ENCODE results near the gene AZU1. TPM values are rescaled to one million over a fixed set of nuclear protein-coding genes. Genes with fewer than 3 reads are reported as not detected.

The AZU1 gene
- 1 to 10 TPM; 1.3 TPM for total RNA-seq
- polyA plus RNA-seq (ENCODE audit: insufficient read length in 6 of 6) = 1 to 10 TPM; 1.7 to 4.7 (median 2.5) TPM
- long read RNA-seq, donor 1, partial matches to known transcripts = 0 of 3 reads
- long read RNA-seq, donor 1, other reads (novel, unspliced or antisense) = 0 of 3 reads
- long read RNA-seq, donor 2 = 0 reads
- long read RNA-seq, donor 3, partial matches to known transcripts = 0 of 1 reads
- long read RNA-seq, donor 3, other reads (novel, unspliced or antisense) = 0 of 1 reads
- long read RNA-seq, donor 4, partial matches to known transcripts = 0 of 1 reads
- long read RNA-seq, donor 4, other reads (novel, unspliced or antisense) = 0 of 1 reads
- long read RNA-seq, donor 5 = 0 reads
- long read RNA-seq, donor 6 = 0 reads
- long read RNA-seq, donor 7, partial matches to known transcripts = 0 of 1 reads
- long read RNA-seq, donor 7, other reads (novel, unspliced or antisense) = 0 of 1 reads
- long read RNA-seq, donor 8 = 0 reads
- long read RNA-seq, donor 9 = 0 reads
- long read RNA-seq, donor 10 = 0 reads
- long read RNA-seq, donor 11 = 0 reads
- long read RNA-seq, donor 12, partial matches to known transcripts = 0 of 1 reads
- long read RNA-seq, donor 12, other reads (novel, unspliced or antisense) = 0 of 1 reads

- intact Hi-C loops (cut with DNase I) = no loop called here
- peaks cover 5 to 54% of the 10 kb centered on the region in 2 donors for H3K27me3 ChIP-seq
- H3K27ac ChIP-seq = no peak within 1 kb of the TSS
- H3K4me1 ChIP-seq = peaks cover 0 to 64% of the 10 kb centered on the region in 2 donors
- no peaks in the 10 kb centered on the region for H3K36me3 ChIP-seq
- no peak within 1 kb of the TSS for H3K4me3 ChIP-seq
- ATAC-seq (peak; percentile 59), DNase-seq (peak in 1 of 4 donors; percentile 86)
- TF ChIP-seq CTCF (IDR thresholded peaks at IDR 0.05) = no peak
- no peaks in the 10 kb centered on the region for H3K9me3 ChIP-seq
Observed at GRCh38 chr19:827710-828321, at the start of gene AZU1. TSS of gene AZU1 (plus strand) at chr19:827837. CDS start at chr19:827847, 10 bp downstream.

- ATAC-seq (peak; percentile 34), DNase-seq (no peak)
Observed at GRCh38 chr19:778910-779653, 48.6 kb upstream of the AZU1 start.

GRCh38 chr19:780935-781334 lies 46.7 kb upstream of the AZU1 start:
- no peak for DNase-seq
- H3K27ac ChIP-seq = peak overlapping the region in 1 of 2 donors; percentile 41
- H3K4me3 ChIP-seq = no peak overlapping the region
- H3K27me3 ChIP-seq = no peaks in the 10 kb centered on the region
- TF ChIP-seq CTCF (IDR thresholded peaks at IDR 0.05) = no peak
- ATAC-seq = no peak
- H3K36me3 ChIP-seq = no peaks in the 10 kb centered on the region
- intact Hi-C loops (cut with DNase I) = no loop called here
- peaks cover 13 to 44% of the 10 kb centered on the region in 2 donors for H3K4me1 ChIP-seq
- H3K9me3 ChIP-seq = no peaks in the 10 kb centered on the region

More at GRCh38 chr19:778910-779653, 48.6 kb upstream of the AZU1 start:
- intact Hi-C loops (cut with DNase I) = loop anchor here in 1 of 2 donors (10.0 kb wide), 1 partner anchor 206 kb away; the partner anchor contains the start of gene WDR18
- no peaks in the 10 kb centered on the region for H3K36me3 ChIP-seq
- H3K4me1 ChIP-seq = peaks cover 13 to 42% of the 10 kb centered on the region in 2 donors
- no peak overlapping the region for H3K4me3 ChIP-seq
- TF ChIP-seq CTCF (IDR thresholded peaks at IDR 0.05) = no peak
- H3K9me3 ChIP-seq = no peaks in the 10 kb centered on the region
- peak overlapping the region; percentile 41 to 51 for H3K27ac ChIP-seq
- no peaks in the 10 kb centered on the region for H3K27me3 ChIP-seq

GRCh38 chr19:781800-782184 lies 45.8 kb upstream of the AZU1 start:
- Histone ChIP-seq H3K27ac (peak overlapping the region; percentile 80 to 83), H3K36me3 (no peaks in the 10 kb centered on the region), H3K4me1 (peaks cover 13 to 44% of the 10 kb centered on the region in 2 donors), H3K27me3 (no peaks in the 10 kb centered on the region), H3K4me3 (peak overlapping the region; percentile 9 to 27), H3K9me3 (no peaks in the 10 kb centered on the region)
- TF ChIP-seq CTCF (IDR thresholded peaks at IDR 0.05) = no peak
- intact Hi-C loops (cut with DNase I) = no loop called here
- DNase-seq = no peak
- no peak for ATAC-seq
